GM12878 (cell line): ENCODE measurements around the gene HIRA. TPM values are rescaled to one million over a fixed set of nuclear protein-coding genes. Genes with fewer than 3 reads are reported as not detected.

Source experiments
- ATAC-seq: fragments of 200-7000 bp; cut with Tn5 transposase; 3 replicates; pipeline ENCODE4 v1.9.1; 2020; ENCODE audit warnings: mild to moderate bottlenecking, moderate library complexity
- BruUV-seq: library from RNA; stranded (reverse); fragments of 400-500 nt; replicated peaks from 2 replicates; lab custom pipeline; 2021; lab: Mats Ljungman, UMichigan
- CTCF ChIA-PET: fragments of 300-600 bp; sonication (Branson Sonifier 250); formaldehyde crosslinking; extraction: SDS; loops from one replicate; lab custom pipeline; 2021; ENCODE audit warnings: inconsistent platforms; lab: Yijun Ruan, JAX
- POLR2A ChIA-PET: fragments of 350-600 bp; formaldehyde crosslinking; extraction: SDS; loops from one replicate; lab custom pipeline; 2021; ENCODE audit warnings: inconsistent platforms; lab: Charles Lee
- RAD21 ChIA-PET: fragments of 300-600 bp; sonication (Branson Sonifier 250); formaldehyde crosslinking; loops from one replicate; lab custom pipeline; 2023; ENCODE audit warnings: antibody characterized with exemption; ENCODE audit not compliant: unreplicated experiment; lab: Charles Lee
- SMC1A ChIA-PET: fragments of 300-600 bp; sonication (Branson Sonifier 250); formaldehyde crosslinking; loops from one replicate; lab custom pipeline; 2023; ENCODE audit not compliant: unreplicated experiment, uncharacterized antibody; lab: Charles Lee
- DNase-seq: peaks from one replicate; pipeline ENCODE4 v3.0.0-alpha.2; 2011; ENCODE audit warnings: low read depth, low spot score
- FAIRE-seq: peaks from 3 replicates; lab custom pipeline; 2011; peaks lifted over from hg19 to GRCh38; lab: Jason Lieb, UNC
- H2AFZ ChIP-seq: 2 replicates; pipeline ENCODE4 v1.6.0; 2011; ENCODE audit warnings: low read depth, low read length, control low read depth; ENCODE audit not compliant: control insufficient read depth
- H3K27ac ChIP-seq: 2 replicates; pipeline ENCODE4 v1.5.1; 2011; ENCODE audit warnings: control low read depth; ENCODE audit not compliant: control insufficient read depth, insufficient read depth
- H3K27me3 ChIP-seq, 2 experiments: replicated peaks in 1 of 2; 2 replicates each; pipeline versions ENCODE4 v1.6.0 to v1.6.1; 2011; ENCODE audit warnings: low read length in 1 of 2; ENCODE audit not compliant: control insufficient read depth in 2 of 2, insufficient read depth in 2 of 2
- H3K36me3 ChIP-seq, 2 experiments: 2 replicates each; pipeline ENCODE4 v1.5.1; 2011; ENCODE audit warnings: low read length in 1 of 2; ENCODE audit not compliant: control insufficient read depth in 2 of 2, insufficient read depth in 2 of 2
- H3K4me1 ChIP-seq: 2 replicates; pipeline ENCODE4 v1.6.1; 2011; ENCODE audit warnings: mild to moderate bottlenecking, low read length, moderate library complexity, mixed read lengths; ENCODE audit not compliant: control insufficient read depth, insufficient read depth
- H3K4me2 ChIP-seq: 2 replicates; pipeline ENCODE4 v1.6.0; 2011; ENCODE audit warnings: control low read depth; ENCODE audit not compliant: control insufficient read depth, insufficient read depth
- H3K4me3 ChIP-seq: fragments of 200-600 bp; sonication (generic); 2 replicates; pipeline ENCODE4 v1.5.1; 2016
- H3K79me2 ChIP-seq: 2 replicates; pipeline ENCODE4 v1.6.0; 2011; ENCODE audit warnings: low read length; ENCODE audit not compliant: control insufficient read depth, insufficient read depth
- H3K9ac ChIP-seq: 2 replicates; pipeline ENCODE4 v1.8.0; 2011; ENCODE audit warnings: low read length, control low read depth, mixed read lengths; ENCODE audit not compliant: control insufficient read depth, insufficient read depth
- H3K9me3 ChIP-seq: replicated peaks from 3 replicates; pipeline ENCODE4 v1.5.1; 2011; ENCODE audit warnings: mild to moderate bottlenecking, low read length; ENCODE audit not compliant: control insufficient read depth, insufficient read depth
- H4K20me1 ChIP-seq: 2 replicates; pipeline ENCODE4 v1.6.0; 2011; ENCODE audit not compliant: control insufficient read depth, insufficient read depth
- CREM ChIP-seq: IDR thresholded peaks from 2 replicates; pipeline ENCODE4 v1.6.1; 2014; ENCODE audit warnings: antibody characterized with exemption, low read depth
- FOXM1 ChIP-seq: IDR thresholded peaks from 2 replicates; pipeline ENCODE4 v1.6.1; 2012; ENCODE audit warnings: low read depth, mild to moderate bottlenecking, inconsistent platforms, low read length, moderate library complexity
- HDGF ChIP-seq: fragments of 450-650 bp; IDR thresholded peaks from 2 replicates; pipeline ENCODE4 v1.6.1; 2016; ENCODE audit warnings: antibody characterized with exemption
- NR2C1 ChIP-seq: fragments of 450-650 bp; IDR thresholded peaks from 2 replicates; pipeline ENCODE4 v1.6.1; 2017; ENCODE audit warnings: antibody characterized with exemption, mild to moderate bottlenecking, moderate library complexity
- TCF7 ChIP-seq: IDR thresholded peaks from 2 replicates; pipeline ENCODE4 v1.6.1; 2014; ENCODE audit warnings: antibody characterized with exemption, borderline replicate concordance
- WGBS: methylation state at CpG from one replicate; pipeline ENCODE4 v1.1.6; 2016; ENCODE audit warnings: low lambda C conversion rate; ENCODE audit not compliant: insufficient replicate concordance, insufficient coverage; ENCODE audit errors: missing lambda C conversion rate; 5-methylcytosine and 5-hydroxymethylcytosine counted together
- in situ Hi-C: fragments of 300-500 bp; cut with MboI; formaldehyde crosslinking; loops from 9 replicates; pipeline ENCODE4 v1.14.3; 2018; ENCODE audit warnings: mixed read lengths
- intact Hi-C: fragments of 100-400 bp; cut with micrococcal nuclease; formaldehyde crosslinking; loops from one replicate; pipeline ENCODE4 v1.14.2; 2022; ENCODE audit not compliant: unreplicated experiment
- polyA plus RNA-seq, 11 experiments: library from polyadenylated mRNA; depleted of rRNA in 4 of 11; unstranded in 6 of 11; stranded (reverse) in 5 of 11; fragments of >200 nt; fragmentation: Nextera tagmentation in 4 of 11; fragmentation: Illumina TruSeq in 1 of 11; extraction: Ambion mirVana in 4 of 11; extraction: Trizol in 1 of 11; gene quantifications; 1 replicate in 1 of 11; 2 replicates in 10 of 11; pipeline versions ENCODE4 v1.2.1 to v1.2.3, GENCODE V29; 2011 to 2016; ENCODE audit warnings: inconsistent platforms in 2 of 11, missing spikeins in 2 of 11, low read depth in 1 of 11
- total RNA-seq, 4 experiments: library from RNA; depleted of rRNA in 3 of 4; stranded (reverse); fragments of >200 nt in 3 of 4; fragmentation: Illumina TruSeq in 1 of 4; extraction: Trizol in 1 of 4; gene quantifications; 2 replicates each; pipeline versions ENCODE4 v1.2.1 to v1.2.3, GENCODE V29; 2013 to 2021

Gene HIRA
- total and polyA plus RNA-seq, 10 of the 15 experiments (the other 5 are each of a cell fraction or from before 2014, with no cell fraction given), result 0.34 to 32.7 (median 14.5) TPM

DNA sequence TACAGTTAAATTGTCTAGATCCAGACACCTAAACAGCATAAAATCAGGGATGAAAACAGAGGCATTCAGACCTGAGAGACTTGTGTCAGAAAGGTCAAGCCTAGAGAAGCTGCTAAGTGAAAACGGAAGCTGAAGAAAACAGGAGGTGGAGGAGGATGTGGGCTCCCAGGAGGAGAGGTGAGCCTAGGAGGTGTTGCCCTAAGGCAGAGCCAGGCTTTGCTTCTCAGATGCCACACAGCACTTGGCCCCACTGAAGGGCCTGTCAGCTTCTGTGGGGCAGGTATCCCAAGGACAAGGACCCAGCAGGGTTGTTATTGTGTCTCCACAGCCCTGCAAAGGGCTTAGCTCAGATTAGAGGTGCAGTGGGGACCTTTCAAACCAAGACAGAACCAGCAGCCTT, 33.0 kb upstream of the HIRA start (continued):
- no peak for TF ChIP-seq CREM
- TF ChIP-seq TCF7, result no peak
- no peak for TF ChIP-seq HDGF

DNA sequence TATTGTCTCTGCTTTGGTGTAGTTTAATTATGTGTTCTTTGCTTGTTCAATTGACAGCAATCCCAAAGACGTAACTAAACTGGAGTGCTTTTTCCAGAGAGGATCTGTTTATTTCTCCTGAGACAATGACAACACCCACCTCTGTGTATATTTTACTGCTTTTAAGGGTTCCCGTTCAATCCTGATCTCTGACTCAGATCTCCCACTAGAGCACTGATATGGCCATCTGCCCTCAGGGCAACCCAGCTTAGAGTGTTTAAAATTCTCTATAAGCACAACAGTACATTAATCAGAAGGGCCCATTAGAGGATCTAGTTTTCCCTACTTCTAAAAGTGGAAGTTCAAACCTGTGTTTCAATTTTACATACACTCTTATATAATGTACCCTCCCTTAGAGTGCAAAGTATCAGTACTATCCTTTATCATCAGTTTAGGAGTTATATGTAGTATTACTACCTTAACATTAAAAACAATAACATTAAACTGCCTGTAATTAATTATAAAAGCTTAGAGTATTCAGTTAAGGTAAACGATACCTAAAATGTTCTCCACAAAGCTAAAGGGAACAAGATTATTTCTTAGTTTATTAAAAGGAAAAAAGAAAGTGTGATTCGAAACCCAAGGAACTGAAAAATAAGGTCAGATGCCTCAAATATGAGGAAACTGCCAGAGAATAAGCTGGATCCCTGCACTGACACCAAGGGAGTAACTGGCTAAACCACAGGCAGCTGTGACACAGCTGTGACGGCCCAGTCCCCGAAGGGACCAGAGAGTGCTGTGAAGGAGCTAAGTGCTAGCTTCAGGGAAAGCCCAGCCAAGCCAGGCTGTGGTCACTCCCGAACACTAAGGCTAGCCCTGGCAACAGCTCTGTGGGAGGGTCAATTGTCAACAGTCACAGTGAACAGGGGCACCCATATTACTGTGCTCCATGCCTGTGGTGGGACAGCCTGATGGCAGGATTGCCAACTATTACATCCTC, 32.2 kb upstream of the HIRA start:
- whole genome bisulfite sequencing, result 89% methylated on average over 7 of the region's 7 CpGs
- Histone ChIP-seq H4K20me1 (peaks cover 2% of the 10 kb centered on the region; the same call in 1 of the 2 replicates), H3K4me3 (no peak overlapping the region), H3K27me3 (no peaks in the 10 kb centered on the region), H3K9me3 (no peaks in the 10 kb centered on the region), H3K36me3 (peaks cover 22 to 34% of the 10 kb centered on the region in 2 experiments), H3K27ac (no peak overlapping the region), H3K4me1 (no peaks in the 10 kb centered on the region), H3K9ac (no peak overlapping the region), H3K79me2 (no peaks in the 10 kb centered on the region), H3K4me2 (no peak overlapping the region), H2AFZ (no peak overlapping the region)
- ChIA-PET RAD21 (no interaction called here), POLR2A (interaction anchor here (1.3 kb wide), 1 partner anchor 18 kb away, joined by 3 read pairs; no protein-coding TSS in a partner anchor), SMC1A (interaction anchor here (1.0 to 1.2 kb wide), 2 partner anchors 10 to 18 kb away, joined by 3 read pairs; no protein-coding TSS in a partner anchor), CTCF (interaction anchor here (0.9 to 1.4 kb wide), 3 partner anchors 11 to 168 kb away, joined by 3 read pairs; no protein-coding TSS in a partner anchor)
- intact Hi-C loops, result no loop called here
- TF ChIP-seq NR2C1, result no peak
- TF ChIP-seq FOXM1, result no peak
- no TSS peak for BruUV-seq
- FAIRE-seq (no peak), ATAC-seq (no peak), DNase-seq (no peak)
- in situ Hi-C loops, result no loop called here
